ENCODE data around the gene MRAS. TPM values are rescaled to one million over a fixed set of nuclear protein-coding genes. Genes with fewer than 3 reads are reported as not detected.

The MRAS gene
- total RNA-seq, 1 donor from 2014 or later, result 5.9 TPM

GRCh38 chr3:138433892-138434275 is 85.5 kb downstream of the MRAS start:
- Mint-ChIP-seq H3K36me3 (ENCODE audit: low read depth, unreplicated experiment) (no peaks in the 10 kb centered on the region), H3K4me3 (ENCODE audit: unreplicated experiment) (peak overlapping the region; percentile 83), H3K27ac (ENCODE audit: unreplicated experiment) (no peak overlapping the region), H3K9me3 (ENCODE audit: unreplicated experiment) (no peaks in the 10 kb centered on the region), H3K27me3 (ENCODE audit: unreplicated experiment) (peaks cover 9% of the 10 kb centered on the region), H3K4me1 (ENCODE audit: unreplicated experiment) (peaks cover 11% of the 10 kb centered on the region)
- no peak for DNase-seq (ENCODE audit: low spot score)
- TF ChIP-seq CTCF (IDR thresholded peaks at IDR 0.05; ENCODE audit: unreplicated experiment), result no peak

GRCh38 chr3:138434276-138434874 is 86.0 kb downstream of the MRAS start, which contains the start of gene ESYT3:
Gene ESYT3 (plus strand): TSS chr3:138434616. CDS start chr3:138434799, 183 bp downstream.
- peak; percentile 65 for DNase-seq (ENCODE audit: low spot score)
- Mint-ChIP-seq H3K4me3 (ENCODE audit: unreplicated experiment) (peak within 1 kb of the TSS; percentile 83), H3K36me3 (ENCODE audit: low read depth, unreplicated experiment) (no peaks in the 10 kb centered on the region), H3K27me3 (ENCODE audit: unreplicated experiment) (peaks cover 9% of the 10 kb centered on the region), H3K9me3 (ENCODE audit: unreplicated experiment) (no peaks in the 10 kb centered on the region), H3K27ac (ENCODE audit: unreplicated experiment) (peak within 1 kb of the TSS; percentile 12), H3K4me1 (ENCODE audit: unreplicated experiment) (peaks cover 11% of the 10 kb centered on the region)
- TF ChIP-seq CTCF (IDR thresholded peaks at IDR 0.05; ENCODE audit: unreplicated experiment), result no peak

- peak; percentile 23 for DNase-seq (ENCODE audit: low spot score)
- Mint-ChIP-seq H3K27ac (ENCODE audit: unreplicated experiment) (no peak overlapping the region), H3K9me3 (ENCODE audit: unreplicated experiment) (no peaks in the 10 kb centered on the region), H3K4me1 (ENCODE audit: unreplicated experiment) (peaks cover 11% of the 10 kb centered on the region), H3K27me3 (ENCODE audit: unreplicated experiment) (peaks cover 13% of the 10 kb centered on the region), H3K36me3 (ENCODE audit: low read depth, unreplicated experiment) (no peaks in the 10 kb centered on the region), H3K4me3 (ENCODE audit: unreplicated experiment) (no peak overlapping the region)
- TF ChIP-seq CTCF (IDR thresholded peaks at IDR 0.05; ENCODE audit: unreplicated experiment), result no peak
Measured at GRCh38 chr3:138434875-138435772, 86.7 kb downstream of the MRAS start.

GRCh38 chr3:138435840-138436239 is 87.5 kb downstream of the MRAS start:
- Mint-ChIP-seq H3K9me3 (ENCODE audit: unreplicated experiment) (no peaks in the 10 kb centered on the region), H3K27me3 (ENCODE audit: unreplicated experiment) (peaks cover 13% of the 10 kb centered on the region), H3K4me3 (ENCODE audit: unreplicated experiment) (no peak overlapping the region), H3K27ac (ENCODE audit: unreplicated experiment) (no peak overlapping the region), H3K4me1 (ENCODE audit: unreplicated experiment) (peaks cover 11% of the 10 kb centered on the region), H3K36me3 (ENCODE audit: low read depth, unreplicated experiment) (no peaks in the 10 kb centered on the region)
- DNase-seq (ENCODE audit: low spot score), result no peak
- no peak for TF ChIP-seq CTCF (IDR thresholded peaks at IDR 0.05; ENCODE audit: unreplicated experiment)

GRCh38 chr3:138437281-138437680 is 88.9 kb downstream of the MRAS start:
- TF ChIP-seq CTCF (IDR thresholded peaks at IDR 0.05; ENCODE audit: unreplicated experiment), result no peak
- Mint-ChIP-seq H3K27ac (ENCODE audit: unreplicated experiment) (no peak overlapping the region), H3K9me3 (ENCODE audit: unreplicated experiment) (no peaks in the 10 kb centered on the region), H3K36me3 (ENCODE audit: low read depth, unreplicated experiment) (no peaks in the 10 kb centered on the region), H3K4me1 (ENCODE audit: unreplicated experiment) (peaks cover 17% of the 10 kb centered on the region), H3K4me3 (ENCODE audit: unreplicated experiment) (no peak overlapping the region), H3K27me3 (ENCODE audit: unreplicated experiment) (peaks cover 13% of the 10 kb centered on the region)
- DNase-seq (ENCODE audit: low spot score), result no peak

Measured in endothelial cell (in vitro differentiated cells).